ENCODE measurements around the gene NPTX1.

Gene NPTX1

GRCh38 chr17:80443916-80444643, 32.3 kb downstream of the NPTX1 start:
- DNase-seq (ENCODE audit: low read depth, low spot score): no peak

GRCh38 chr17:80443498-80443897, 32.9 kb downstream of the NPTX1 start:
- DNase-seq (ENCODE audit: low read depth, low spot score): no peak

- no peak for DNase-seq (ENCODE audit: low read depth, low spot score)
Observed at GRCh38 chr17:80442764-80443163, 33.6 kb downstream of the NPTX1 start.

GRCh38 chr17:80442323-80442659, 34.1 kb downstream of the NPTX1 start:
- no peak for DNase-seq (ENCODE audit: low read depth, low spot score)

GRCh38 chr17:80441598-80442322, 34.6 kb downstream of the NPTX1 start:
- DNase-seq (ENCODE audit: low read depth, low spot score): no peak

- no peak for DNase-seq (ENCODE audit: low read depth, low spot score)
Observed at GRCh38 chr17:80441133-80441578, 35.3 kb downstream of the NPTX1 start.

- DNase-seq (ENCODE audit: low read depth, low spot score): no peak
Observed at GRCh38 chr17:80439499-80439898, 36.9 kb downstream of the NPTX1 start.

GRCh38 chr17:80438806-80439205, 37.6 kb downstream of the NPTX1 start:
- no peak for DNase-seq (ENCODE audit: low read depth, low spot score)

GRCh38 chr17:80437532-80437931, 38.9 kb downstream of the NPTX1 start:
- no peak for DNase-seq (ENCODE audit: low read depth, low spot score)

- no peak for DNase-seq (ENCODE audit: low read depth, low spot score)
Observed at GRCh38 chr17:80433916-80434666, 42.3 kb downstream of the NPTX1 start.

GRCh38 chr17:80432961-80433550, 43.4 kb downstream of the NPTX1 start:
- no peak for DNase-seq (ENCODE audit: low read depth, low spot score)

- no peak for DNase-seq (ENCODE audit: low read depth, low spot score)
Observed at GRCh38 chr17:80432350-80432955, 44.0 kb downstream of the NPTX1 start.

- DNase-seq (ENCODE audit: low read depth, low spot score): no peak
Observed at GRCh38 chr17:80431246-80432195, 44.9 kb downstream of the NPTX1 start.

GRCh38 chr17:80430446-80431245, 45.8 kb downstream of the NPTX1 start:
- DNase-seq (ENCODE audit: low read depth, low spot score): no peak

GRCh38 chr17:80429356-80430275, 46.8 kb downstream of the NPTX1 start:
- DNase-seq (ENCODE audit: low read depth, low spot score): no peak

- no peak for DNase-seq (ENCODE audit: low read depth, low spot score)
Observed at GRCh38 chr17:80428796-80429195, 47.6 kb downstream of the NPTX1 start.

- DNase-seq (ENCODE audit: low read depth, low spot score): no peak
Observed at GRCh38 chr17:80428363-80428762, 48.0 kb downstream of the NPTX1 start.

Data from iPS DF 19.7 (cell line).